Ishikawa (cell line): ENCODE results near the gene TBC1D12.

ENCODE experiments used
- EGR1 ChIP-seq: IDR thresholded peaks from 2 replicates; pipeline ENCODE4 v1.6.1; 2012
- EP300 ChIP-seq: IDR thresholded peaks from 2 replicates; pipeline ENCODE4 v1.6.1; 2012; ENCODE audit warnings: borderline replicate concordance
- NFIC ChIP-seq: IDR thresholded peaks from 2 replicates; pipeline ENCODE4 v1.6.1; 2012
- RAD21 ChIP-seq: IDR thresholded peaks from 2 replicates; pipeline ENCODE4 v1.6.1; 2012; ENCODE audit warnings: low read depth
- TAF1 ChIP-seq: IDR thresholded peaks from 2 replicates; pipeline ENCODE4 v1.6.1; 2012; ENCODE audit warnings: low read depth, mild to moderate bottlenecking
- TF ChIP-seq, protein P1 (sequence below): IDR thresholded peaks from 2 replicates; pipeline ENCODE4 v1.6.1; 2012; ENCODE audit warnings: low read depth, mild to moderate bottlenecking

DNA sequence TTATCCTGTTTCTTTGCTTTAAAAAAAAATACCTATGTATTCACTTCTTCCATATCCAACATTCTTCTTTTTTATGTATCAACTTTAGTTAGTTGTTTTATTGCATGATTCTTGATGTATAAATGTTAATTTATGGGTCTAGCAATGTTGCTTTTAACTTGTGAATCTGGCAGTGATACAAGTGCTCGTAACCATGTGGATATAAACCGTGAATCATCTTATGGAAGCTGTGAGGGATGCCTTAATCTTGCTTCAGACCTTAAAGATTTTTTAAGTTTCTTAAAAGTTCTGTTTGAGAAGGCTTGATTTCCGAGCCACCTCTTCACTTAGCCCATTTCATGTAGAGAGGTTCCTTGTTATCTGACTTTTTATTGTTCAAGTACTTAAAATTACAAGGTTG lies 169.2 kb downstream of the TBC1D12 start:
- no peak for TF ChIP-seq NFIC
- TF ChIP-seq EP300, result no peak
- no peak for TF ChIP-seq RAD21
- no peak for TF ChIP-seq EGR1
- TF ChIP-seq TAF1, result no peak
- TF ChIP-seq, protein P1, sequence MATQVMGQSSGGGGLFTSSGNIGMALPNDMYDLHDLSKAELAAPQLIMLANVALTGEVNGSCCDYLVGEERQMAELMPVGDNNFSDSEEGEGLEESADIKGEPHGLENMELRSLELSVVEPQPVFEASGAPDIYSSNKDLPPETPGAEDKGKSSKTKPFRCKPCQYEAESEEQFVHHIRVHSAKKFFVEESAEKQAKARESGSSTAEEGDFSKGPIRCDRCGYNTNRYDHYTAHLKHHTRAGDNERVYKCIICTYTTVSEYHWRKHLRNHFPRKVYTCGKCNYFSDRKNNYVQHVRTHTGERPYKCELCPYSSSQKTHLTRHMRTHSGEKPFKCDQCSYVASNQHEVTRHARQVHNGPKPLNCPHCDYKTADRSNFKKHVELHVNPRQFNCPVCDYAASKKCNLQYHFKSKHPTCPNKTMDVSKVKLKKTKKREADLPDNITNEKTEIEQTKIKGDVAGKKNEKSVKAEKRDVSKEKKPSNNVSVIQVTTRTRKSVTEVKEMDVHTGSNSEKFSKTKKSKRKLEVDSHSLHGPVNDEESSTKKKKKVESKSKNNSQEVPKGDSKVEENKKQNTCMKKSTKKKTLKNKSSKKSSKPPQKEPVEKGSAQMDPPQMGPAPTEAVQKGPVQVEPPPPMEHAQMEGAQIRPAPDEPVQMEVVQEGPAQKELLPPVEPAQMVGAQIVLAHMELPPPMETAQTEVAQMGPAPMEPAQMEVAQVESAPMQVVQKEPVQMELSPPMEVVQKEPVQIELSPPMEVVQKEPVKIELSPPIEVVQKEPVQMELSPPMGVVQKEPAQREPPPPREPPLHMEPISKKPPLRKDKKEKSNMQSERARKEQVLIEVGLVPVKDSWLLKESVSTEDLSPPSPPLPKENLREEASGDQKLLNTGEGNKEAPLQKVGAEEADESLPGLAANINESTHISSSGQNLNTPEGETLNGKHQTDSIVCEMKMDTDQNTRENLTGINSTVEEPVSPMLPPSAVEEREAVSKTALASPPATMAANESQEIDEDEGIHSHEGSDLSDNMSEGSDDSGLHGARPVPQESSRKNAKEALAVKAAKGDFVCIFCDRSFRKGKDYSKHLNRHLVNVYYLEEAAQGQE, result no peak
